GM12872 (cell line): Measurements from ENCODE around the gene CDK19.

Source experiments
- TF ChIP-seq, protein P1 (sequence below): IDR thresholded peaks from 3 replicates; pipeline ENCODE4 v1.5.1; 2011; ENCODE audit warnings: low read depth, mild to moderate bottlenecking, low read length, moderate library complexity; ENCODE audit not compliant: insufficient read depth

The CDK19 gene

DNA sequence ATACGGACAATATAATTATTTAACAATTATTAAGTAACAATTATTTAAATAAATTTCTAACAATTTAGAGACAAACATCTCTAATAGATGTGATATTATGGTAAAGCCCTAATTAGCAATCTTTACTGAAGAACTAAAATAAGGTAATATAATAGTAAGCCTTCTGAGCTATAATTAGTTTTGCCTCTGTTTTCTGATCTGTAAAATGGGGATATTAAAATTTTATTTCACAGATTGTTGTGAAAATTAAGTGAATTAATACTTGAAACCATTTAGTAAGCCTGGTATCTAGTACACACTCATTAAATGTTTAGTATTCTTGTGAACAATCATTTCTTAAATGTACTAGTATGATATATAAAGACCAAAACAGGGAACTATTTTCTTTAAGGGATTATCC lies 70.3 kb downstream of the CDK19 start:
- TF ChIP-seq, protein P1, sequence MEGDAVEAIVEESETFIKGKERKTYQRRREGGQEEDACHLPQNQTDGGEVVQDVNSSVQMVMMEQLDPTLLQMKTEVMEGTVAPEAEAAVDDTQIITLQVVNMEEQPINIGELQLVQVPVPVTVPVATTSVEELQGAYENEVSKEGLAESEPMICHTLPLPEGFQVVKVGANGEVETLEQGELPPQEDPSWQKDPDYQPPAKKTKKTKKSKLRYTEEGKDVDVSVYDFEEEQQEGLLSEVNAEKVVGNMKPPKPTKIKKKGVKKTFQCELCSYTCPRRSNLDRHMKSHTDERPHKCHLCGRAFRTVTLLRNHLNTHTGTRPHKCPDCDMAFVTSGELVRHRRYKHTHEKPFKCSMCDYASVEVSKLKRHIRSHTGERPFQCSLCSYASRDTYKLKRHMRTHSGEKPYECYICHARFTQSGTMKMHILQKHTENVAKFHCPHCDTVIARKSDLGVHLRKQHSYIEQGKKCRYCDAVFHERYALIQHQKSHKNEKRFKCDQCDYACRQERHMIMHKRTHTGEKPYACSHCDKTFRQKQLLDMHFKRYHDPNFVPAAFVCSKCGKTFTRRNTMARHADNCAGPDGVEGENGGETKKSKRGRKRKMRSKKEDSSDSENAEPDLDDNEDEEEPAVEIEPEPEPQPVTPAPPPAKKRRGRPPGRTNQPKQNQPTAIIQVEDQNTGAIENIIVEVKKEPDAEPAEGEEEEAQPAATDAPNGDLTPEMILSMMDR: no peak

DNA sequence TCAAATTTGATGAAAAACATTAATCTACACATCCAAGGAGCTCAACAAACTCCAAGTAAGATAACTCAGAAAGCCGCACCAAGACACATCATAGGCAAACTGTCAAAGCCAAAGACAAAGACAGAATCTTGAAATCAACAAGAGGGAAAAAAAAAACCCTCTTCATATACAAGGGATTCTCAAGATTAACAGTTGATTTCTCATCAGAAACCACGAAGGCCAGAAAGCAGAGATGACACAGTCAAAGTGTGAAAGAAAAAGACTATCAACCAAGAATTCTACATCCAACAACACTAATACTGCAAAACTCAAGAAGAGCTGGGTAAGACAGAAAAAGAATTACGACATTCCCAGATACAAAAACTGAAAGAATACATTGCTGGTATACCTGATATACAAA lies 73.8 kb downstream of the CDK19 start:
- TF ChIP-seq, protein P1: no peak

DNA sequence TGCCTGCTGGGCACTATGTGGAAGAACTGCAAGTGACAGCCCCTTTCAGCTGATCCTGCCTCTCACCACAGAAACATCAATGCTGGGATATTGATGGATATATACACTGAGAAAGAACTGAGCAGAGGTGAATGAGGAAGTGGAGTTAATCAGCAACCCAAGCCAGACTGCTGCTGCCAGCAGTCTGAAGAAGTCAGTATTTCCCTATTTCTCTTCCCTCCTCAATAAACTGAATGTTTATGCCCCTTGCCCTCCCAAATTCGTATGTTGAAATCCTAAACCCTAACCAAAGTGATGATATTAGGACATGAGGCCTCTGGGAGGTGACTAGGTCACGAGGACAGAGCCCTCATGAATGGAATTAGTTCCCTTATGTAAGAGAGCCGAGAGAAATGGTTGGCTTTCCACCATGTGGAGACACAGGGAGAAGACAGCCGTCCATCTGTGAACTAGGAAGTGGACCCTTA lies 76.3 kb downstream of the CDK19 start:
- TF ChIP-seq, protein P1: no peak

DNA sequence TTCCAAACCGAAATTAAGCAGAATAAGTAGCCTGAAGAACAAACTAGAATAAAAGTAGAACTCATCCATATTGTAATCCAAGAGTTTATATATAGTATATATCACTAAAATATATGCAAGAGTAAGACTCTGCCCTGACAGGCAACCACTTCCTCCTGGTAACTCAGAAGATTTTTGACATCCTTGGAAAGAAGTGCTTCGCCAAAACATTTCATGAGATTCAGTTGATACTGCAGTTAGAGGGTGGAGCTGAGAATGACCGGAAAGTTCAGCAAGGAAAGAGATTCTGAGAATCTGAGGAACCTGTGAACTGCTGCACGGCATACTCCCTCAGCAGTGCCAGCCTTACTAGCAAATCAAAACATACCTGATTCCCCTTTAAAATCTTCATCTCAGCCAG lies 79.6 kb downstream of the CDK19 start:
- TF ChIP-seq, protein P1: no peak

DNA sequence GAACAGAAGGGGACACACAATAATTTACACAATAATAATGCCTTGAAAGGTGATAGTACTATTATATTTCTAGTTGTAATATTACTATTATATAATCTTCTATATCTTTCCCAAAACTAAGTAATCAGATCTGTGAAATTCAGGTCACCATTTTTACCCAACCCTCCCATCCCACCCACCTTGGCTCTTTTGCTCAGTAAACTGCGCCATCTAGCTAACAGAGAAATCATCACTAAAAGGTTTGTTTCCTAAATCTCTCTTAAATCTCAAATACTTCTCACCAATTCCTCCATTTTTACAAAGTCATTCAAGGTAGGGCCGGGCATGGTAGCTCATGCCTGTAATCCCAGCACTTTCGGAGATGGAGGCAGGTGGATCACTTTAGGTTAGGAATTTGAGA lies 83.4 kb downstream of the CDK19 start:
- TF ChIP-seq, protein P1: no peak

DNA sequence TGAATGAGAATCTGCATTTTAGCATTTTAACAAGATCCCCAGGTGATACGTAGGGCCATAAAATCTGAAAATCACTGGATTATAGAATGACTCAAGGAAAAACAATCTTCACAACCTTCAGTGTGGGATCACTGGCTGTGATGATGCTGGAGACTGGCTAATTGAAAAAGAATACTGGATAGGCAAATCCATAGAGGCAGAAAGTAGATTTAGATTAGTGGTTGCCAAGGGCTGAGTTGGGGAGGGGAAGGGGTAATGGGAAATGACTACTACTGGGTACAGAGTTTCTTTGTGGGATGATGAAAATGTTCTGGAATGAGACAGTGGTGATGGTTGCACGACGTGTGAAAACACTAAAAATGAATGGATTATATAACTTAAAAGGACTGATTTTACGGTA lies 84.1 kb downstream of the CDK19 start:
- TF ChIP-seq, protein P1: no peak

DNA sequence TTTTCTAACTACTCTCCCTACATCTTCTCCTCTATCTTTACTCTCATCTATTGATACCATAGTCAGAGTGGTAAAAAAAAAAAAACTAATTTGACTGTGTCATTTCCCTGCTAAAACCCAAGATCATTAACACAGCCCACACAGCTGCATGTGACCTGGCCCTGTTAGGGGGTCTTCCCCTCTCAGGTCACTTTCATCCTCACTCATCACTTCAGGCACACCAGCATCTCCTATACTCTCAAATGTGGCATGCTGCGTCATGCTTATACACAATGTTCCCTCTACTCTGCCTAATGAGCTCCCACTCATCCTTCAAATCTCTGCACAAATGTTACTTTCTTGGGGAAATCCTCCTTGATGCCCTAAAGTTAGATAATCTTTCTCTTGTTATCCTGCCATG lies 86.8 kb downstream of the CDK19 start:
- TF ChIP-seq, protein P1: no peak

DNA sequence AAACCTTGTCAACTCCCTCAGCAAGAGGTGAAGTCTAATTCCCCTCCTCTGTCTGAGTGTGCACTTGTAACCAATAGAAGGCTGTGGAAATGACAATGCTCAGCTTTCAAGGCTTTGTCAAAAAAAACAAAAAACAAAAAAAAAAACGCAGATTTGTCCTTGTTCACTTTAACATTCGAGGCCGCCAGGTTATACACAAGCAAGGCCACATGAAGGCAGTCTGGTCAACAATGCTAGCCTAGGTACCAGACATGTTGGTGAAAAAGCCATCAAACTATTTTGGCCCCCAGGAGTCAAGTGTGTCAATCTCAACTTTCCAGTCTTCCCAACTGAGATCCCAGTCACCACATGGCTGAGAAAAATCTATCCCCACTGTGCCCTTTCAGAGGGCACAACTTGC lies 92.3 kb downstream of the CDK19 start:
- TF ChIP-seq, protein P1: no peak
